ENCODE data around the gene AKIRIN1.
"Not testable (repeated sequence)": the region's sequence is repeated elsewhere in the genome, so short reads cannot be mapped to it uniquely, and the experiment has no call there.

AKIRIN1 gene

GRCh38 chr1:39048745-39049370 lies 57.8 kb downstream of the AKIRIN1 start:
- CTCF ChIA-PET, result no interaction called here
- POLR2A ChIA-PET, result no interaction called here
- no peak for DNase-seq (ENCODE audit: extremely low spot score)
- no peak for TF ChIP-seq ARNT (IDR thresholded peaks at IDR 0.05)
- no peak for TF ChIP-seq BHLHE40 (IDR thresholded peaks at IDR 0.05; ENCODE audit: borderline replicate concordance)
- no peak for TF ChIP-seq TARDBP (IDR thresholded peaks at IDR 0.05)
- TF ChIP-seq NFRKB (IDR thresholded peaks at IDR 0.05), result no peak
- no peak for TF ChIP-seq LEF1 (IDR thresholded peaks at IDR 0.05; ENCODE audit: borderline replicate concordance)
- TF ChIP-seq L3MBTL2 (conservative IDR thresholded peaks at IDR 0.05), result no peak
- no peak for TF ChIP-seq ELF4 (IDR thresholded peaks at IDR 0.05)
- TF ChIP-seq FOXK2 (IDR thresholded peaks at IDR 0.05), result no peak
- TF ChIP-seq SUZ12 (IDR thresholded peaks at IDR 0.05), result no peak
- no peak for TF ChIP-seq HDGF (IDR thresholded peaks at IDR 0.05; ENCODE audit: borderline replicate concordance)
- no peak for TF ChIP-seq PKNOX1 (IDR thresholded peaks at IDR 0.05)
- no peak for TF ChIP-seq FOXA1 (IDR thresholded peaks at IDR 0.05)
- no peak for TF ChIP-seq ZNF384 (IDR thresholded peaks at IDR 0.05)

- TF ChIP-seq PKNOX1 (IDR thresholded peaks at IDR 0.05) (no peak), SUZ12 (IDR thresholded peaks at IDR 0.05) (no peak), BHLHE40 (IDR thresholded peaks at IDR 0.05; ENCODE audit: borderline replicate concordance) (no peak), FOXK2 (IDR thresholded peaks at IDR 0.05) (no peak), CTBP1 (IDR thresholded peaks at IDR 0.05; ENCODE audit: borderline replicate concordance) (no peak), ELF4 (IDR thresholded peaks at IDR 0.05) (no peak), FOXM1 (IDR thresholded peaks at IDR 0.05; ENCODE audit: borderline replicate concordance) (no peak)
- ChIA-PET POLR2A (no interaction called here), CTCF (interaction anchor here (0.6 kb wide), 1 partner anchor 212 kb away, joined by 3 read pairs; no protein-coding TSS in a partner anchor)
- no peak for DNase-seq (ENCODE audit: extremely low spot score)
These were observed 58.9 kb downstream of the AKIRIN1 start for GRCh38 chr1:39050001-39050400.

GRCh38 chr1:39051193-39051850 lies 60.2 kb downstream of the AKIRIN1 start:
- POLR2A ChIA-PET, result interaction anchor here (1.1 kb wide), 1 partner anchor 25 kb away, joined by 3 read pairs; the partner anchor contains the start of gene NDUFS5
- TF ChIP-seq ZNF384 (IDR thresholded peaks at IDR 0.05), result peak; percentile 73
- CTCF ChIA-PET; DNase-seq (ENCODE audit: extremely low spot score): not testable (repeated sequence)

- TF ChIP-seq SUZ12 (IDR thresholded peaks at IDR 0.05), result no peak
- TF ChIP-seq FOXM1 (IDR thresholded peaks at IDR 0.05; ENCODE audit: borderline replicate concordance), result no peak
- no peak for TF ChIP-seq LEF1 (IDR thresholded peaks at IDR 0.05; ENCODE audit: borderline replicate concordance)
- no peak for TF ChIP-seq HDGF (IDR thresholded peaks at IDR 0.05; ENCODE audit: borderline replicate concordance)
- TF ChIP-seq ARNT (IDR thresholded peaks at IDR 0.05), result no peak
- no peak for TF ChIP-seq BHLHE40 (IDR thresholded peaks at IDR 0.05; ENCODE audit: borderline replicate concordance)
- no peak for TF ChIP-seq ZNF384 (IDR thresholded peaks at IDR 0.05)
- no peak for TF ChIP-seq ELF4 (IDR thresholded peaks at IDR 0.05)
- TF ChIP-seq FOXK2 (IDR thresholded peaks at IDR 0.05), result no peak
- TF ChIP-seq SP1 (IDR thresholded peaks at IDR 0.05), result no peak
- TF ChIP-seq L3MBTL2 (conservative IDR thresholded peaks at IDR 0.05), result no peak
- TF ChIP-seq CTBP1 (IDR thresholded peaks at IDR 0.05; ENCODE audit: borderline replicate concordance), result no peak
- no peak for TF ChIP-seq FOXA1 (IDR thresholded peaks at IDR 0.05)
- no peak for TF ChIP-seq TARDBP (IDR thresholded peaks at IDR 0.05)
- no peak for DNase-seq (ENCODE audit: extremely low spot score)
- CTCF ChIA-PET, result no interaction called here
- POLR2A ChIA-PET, result no interaction called here
These were observed 60.9 kb downstream of the AKIRIN1 start for GRCh38 chr1:39051956-39052355.

- POLR2A ChIA-PET; DNase-seq (ENCODE audit: extremely low spot score); CTCF ChIA-PET: not testable (repeated sequence)
These were observed 64.2 kb downstream of the AKIRIN1 start for GRCh38 chr1:39055213-39055710.

Data from HEK293T (cell line).